ENCODE data around the gene PSMA3.

DNA sequence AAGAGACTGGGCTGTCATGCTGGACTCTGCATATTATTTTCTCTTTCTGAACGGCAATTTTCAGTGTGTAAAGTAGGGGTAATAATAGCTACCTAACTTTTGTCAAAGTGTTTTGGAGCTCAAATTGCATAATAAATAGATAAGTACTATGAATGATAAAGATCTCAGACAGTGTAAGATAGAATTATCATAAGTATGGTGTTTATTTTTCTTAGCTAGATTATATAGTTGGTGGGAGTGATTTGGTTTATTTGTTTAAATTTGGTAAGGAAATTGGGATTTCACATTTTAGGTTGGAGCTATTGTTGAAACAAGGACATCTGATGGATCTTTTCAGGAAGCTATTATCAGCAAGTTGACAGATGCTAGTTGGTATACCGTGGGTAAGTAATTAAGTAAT, 61.1 kb downstream of the PSMA3 start:
- TF ChIP-seq, protein P1, sequence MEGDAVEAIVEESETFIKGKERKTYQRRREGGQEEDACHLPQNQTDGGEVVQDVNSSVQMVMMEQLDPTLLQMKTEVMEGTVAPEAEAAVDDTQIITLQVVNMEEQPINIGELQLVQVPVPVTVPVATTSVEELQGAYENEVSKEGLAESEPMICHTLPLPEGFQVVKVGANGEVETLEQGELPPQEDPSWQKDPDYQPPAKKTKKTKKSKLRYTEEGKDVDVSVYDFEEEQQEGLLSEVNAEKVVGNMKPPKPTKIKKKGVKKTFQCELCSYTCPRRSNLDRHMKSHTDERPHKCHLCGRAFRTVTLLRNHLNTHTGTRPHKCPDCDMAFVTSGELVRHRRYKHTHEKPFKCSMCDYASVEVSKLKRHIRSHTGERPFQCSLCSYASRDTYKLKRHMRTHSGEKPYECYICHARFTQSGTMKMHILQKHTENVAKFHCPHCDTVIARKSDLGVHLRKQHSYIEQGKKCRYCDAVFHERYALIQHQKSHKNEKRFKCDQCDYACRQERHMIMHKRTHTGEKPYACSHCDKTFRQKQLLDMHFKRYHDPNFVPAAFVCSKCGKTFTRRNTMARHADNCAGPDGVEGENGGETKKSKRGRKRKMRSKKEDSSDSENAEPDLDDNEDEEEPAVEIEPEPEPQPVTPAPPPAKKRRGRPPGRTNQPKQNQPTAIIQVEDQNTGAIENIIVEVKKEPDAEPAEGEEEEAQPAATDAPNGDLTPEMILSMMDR (IDR thresholded peaks at IDR 0.05; ENCODE audit: low read depth, low read length, missing input control) = no peak
- TF ChIP-seq, protein P2, sequence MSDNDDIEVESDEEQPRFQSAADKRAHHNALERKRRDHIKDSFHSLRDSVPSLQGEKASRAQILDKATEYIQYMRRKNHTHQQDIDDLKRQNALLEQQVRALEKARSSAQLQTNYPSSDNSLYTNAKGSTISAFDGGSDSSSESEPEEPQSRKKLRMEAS (IDR thresholded peaks at IDR 0.05) = no peak
- TF ChIP-seq, protein P3, sequence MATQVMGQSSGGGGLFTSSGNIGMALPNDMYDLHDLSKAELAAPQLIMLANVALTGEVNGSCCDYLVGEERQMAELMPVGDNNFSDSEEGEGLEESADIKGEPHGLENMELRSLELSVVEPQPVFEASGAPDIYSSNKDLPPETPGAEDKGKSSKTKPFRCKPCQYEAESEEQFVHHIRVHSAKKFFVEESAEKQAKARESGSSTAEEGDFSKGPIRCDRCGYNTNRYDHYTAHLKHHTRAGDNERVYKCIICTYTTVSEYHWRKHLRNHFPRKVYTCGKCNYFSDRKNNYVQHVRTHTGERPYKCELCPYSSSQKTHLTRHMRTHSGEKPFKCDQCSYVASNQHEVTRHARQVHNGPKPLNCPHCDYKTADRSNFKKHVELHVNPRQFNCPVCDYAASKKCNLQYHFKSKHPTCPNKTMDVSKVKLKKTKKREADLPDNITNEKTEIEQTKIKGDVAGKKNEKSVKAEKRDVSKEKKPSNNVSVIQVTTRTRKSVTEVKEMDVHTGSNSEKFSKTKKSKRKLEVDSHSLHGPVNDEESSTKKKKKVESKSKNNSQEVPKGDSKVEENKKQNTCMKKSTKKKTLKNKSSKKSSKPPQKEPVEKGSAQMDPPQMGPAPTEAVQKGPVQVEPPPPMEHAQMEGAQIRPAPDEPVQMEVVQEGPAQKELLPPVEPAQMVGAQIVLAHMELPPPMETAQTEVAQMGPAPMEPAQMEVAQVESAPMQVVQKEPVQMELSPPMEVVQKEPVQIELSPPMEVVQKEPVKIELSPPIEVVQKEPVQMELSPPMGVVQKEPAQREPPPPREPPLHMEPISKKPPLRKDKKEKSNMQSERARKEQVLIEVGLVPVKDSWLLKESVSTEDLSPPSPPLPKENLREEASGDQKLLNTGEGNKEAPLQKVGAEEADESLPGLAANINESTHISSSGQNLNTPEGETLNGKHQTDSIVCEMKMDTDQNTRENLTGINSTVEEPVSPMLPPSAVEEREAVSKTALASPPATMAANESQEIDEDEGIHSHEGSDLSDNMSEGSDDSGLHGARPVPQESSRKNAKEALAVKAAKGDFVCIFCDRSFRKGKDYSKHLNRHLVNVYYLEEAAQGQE (IDR thresholded peaks at IDR 0.05) = no peak
